ENCODE results near the gene FHIT. TPM values are rescaled to one million over a fixed set of nuclear protein-coding genes. Genes with fewer than 3 reads are reported as not detected.

FHIT gene
- total and polyA plus RNA-seq, 4 donors, result 2.1 to 14.7 (median 6.6) TPM

DNA sequence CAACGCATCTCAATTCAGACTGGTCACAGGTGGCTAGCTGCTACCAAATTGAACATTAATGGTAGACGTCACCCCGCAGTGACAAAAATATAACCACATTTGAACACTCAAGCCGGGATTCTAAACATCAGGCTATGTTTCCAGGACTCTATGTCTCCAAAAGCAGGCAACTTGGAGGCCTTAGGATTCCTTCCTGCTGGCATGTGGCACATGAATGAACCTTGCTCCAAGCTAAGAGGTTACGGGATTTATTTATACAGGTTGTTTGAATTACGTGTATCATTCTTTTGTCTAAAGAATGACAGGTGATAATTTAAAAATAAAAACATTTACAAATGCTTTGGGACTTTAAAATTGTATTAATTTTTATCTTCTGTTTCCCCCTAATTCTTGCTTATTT lies 1337.0 kb downstream of the FHIT start:
- Histone ChIP-seq H3K4me1 (ENCODE audit: control insufficient read depth in 4 of 4, insufficient read depth in 4 of 4, low read length in 3 of 4) (no peaks in the 10 kb centered on the region), H3K9ac (ENCODE audit: low read depth in 1 of 2, low read length in 2 of 2) (no peak overlapping the region), H3K27ac (ENCODE audit: low read depth in 1 of 2, low read length in 2 of 2) (no peak overlapping the region), H3K4me3 (ENCODE audit: low read depth in 1 of 3, low read length in 3 of 3) (no peak overlapping the region), H3K36me3 (ENCODE audit: control insufficient read depth in 4 of 4, insufficient read depth in 3 of 4, low read depth in 1 of 4, low read length in 3 of 4) (no peaks in the 10 kb centered on the region), H3K27me3 (ENCODE audit: control insufficient read depth in 4 of 4, insufficient read depth in 4 of 4, low read length in 3 of 4) (no peaks in the 10 kb centered on the region), H3K9me3 (ENCODE audit: control insufficient read depth in 4 of 4, low read length in 3 of 4) (no peaks in the 10 kb centered on the region)
- WGBS, result 94% methylated on average over 6 of the region's 6 CpGs
- TF ChIP-seq NR2F2 (IDR thresholded peaks at IDR 0.05), result no peak
- DNase-seq (ENCODE audit: low spot score), result no peak

DNA sequence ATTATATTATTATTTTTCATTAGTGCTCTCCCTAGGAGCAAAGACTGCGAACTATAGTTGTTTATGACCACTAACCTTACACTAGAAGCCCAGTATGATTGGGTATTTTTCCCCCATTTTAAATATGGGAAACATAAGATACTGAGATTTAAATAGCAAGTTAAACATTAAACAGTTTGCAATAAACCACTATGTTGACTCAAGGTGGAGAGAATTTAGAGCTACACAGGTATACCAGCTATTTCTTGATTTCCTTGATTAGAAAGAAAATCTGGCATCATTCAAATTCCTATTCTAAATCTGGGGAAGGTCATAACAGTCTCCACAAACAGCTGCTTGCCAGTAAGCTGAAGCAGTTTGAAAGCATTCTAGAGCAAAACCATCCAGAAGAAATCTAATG lies 1337.6 kb downstream of the FHIT start:
- WGBS, result 100% methylated on average over 1 of the region's 1 CpG
- TF ChIP-seq TAF1 (conservative IDR thresholded peaks at IDR 0.05) (no peak), RXRA (IDR thresholded peaks at IDR 0.05) (no peak), YY1 (IDR thresholded peaks at IDR 0.05) (no peak), EGR1 (IDR thresholded peaks at IDR 0.05; ENCODE audit: low read depth in 2 of 2) (no peak)
- TF ChIP-seq, protein P1, sequence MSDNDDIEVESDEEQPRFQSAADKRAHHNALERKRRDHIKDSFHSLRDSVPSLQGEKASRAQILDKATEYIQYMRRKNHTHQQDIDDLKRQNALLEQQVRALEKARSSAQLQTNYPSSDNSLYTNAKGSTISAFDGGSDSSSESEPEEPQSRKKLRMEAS (IDR thresholded peaks at IDR 0.05), result no peak
- Histone ChIP-seq H3K27ac (ENCODE audit: low read depth in 1 of 2, low read length in 2 of 2) (no peak overlapping the region), H3K4me3 (ENCODE audit: low read depth in 1 of 3, low read length in 3 of 3) (no peak overlapping the region), H3K9ac (ENCODE audit: low read depth in 1 of 2, low read length in 2 of 2) (no peak overlapping the region), H3K36me3 (ENCODE audit: control insufficient read depth in 4 of 4, insufficient read depth in 3 of 4, low read depth in 1 of 4, low read length in 3 of 4) (no peaks in the 10 kb centered on the region), H3K9me3 (ENCODE audit: control insufficient read depth in 4 of 4, low read length in 3 of 4) (no peaks in the 10 kb centered on the region), H3K4me1 (ENCODE audit: control insufficient read depth in 4 of 4, insufficient read depth in 4 of 4, low read length in 3 of 4) (no peaks in the 10 kb centered on the region), H3K27me3 (ENCODE audit: control insufficient read depth in 4 of 4, insufficient read depth in 4 of 4, low read length in 3 of 4) (no peaks in the 10 kb centered on the region)
- no peak for DNase-seq (ENCODE audit: low spot score)

DNA sequence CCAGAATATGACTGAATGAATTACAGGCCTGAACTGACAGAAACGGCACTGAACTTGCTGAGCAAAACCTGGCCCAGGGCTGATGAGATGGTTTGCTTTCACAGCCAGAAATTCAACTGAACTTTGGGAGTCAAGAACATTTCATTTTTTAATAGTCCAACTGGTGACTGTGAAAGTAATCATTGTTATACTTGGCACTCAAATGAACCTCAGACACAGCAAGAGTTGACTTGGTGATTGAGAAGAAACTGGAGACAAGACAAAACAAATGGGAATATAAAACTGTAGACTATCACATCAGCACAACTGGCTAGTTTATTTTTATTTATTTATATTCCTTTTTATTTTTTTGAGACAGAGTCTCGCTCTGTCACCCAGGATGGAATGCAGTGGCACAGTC lies 1342.6 kb downstream of the FHIT start:
- Histone ChIP-seq H3K27me3 (ENCODE audit: control insufficient read depth in 4 of 4, insufficient read depth in 4 of 4, low read length in 3 of 4) (no peaks in the 10 kb centered on the region), H3K9me3 (ENCODE audit: control insufficient read depth in 4 of 4, low read length in 3 of 4) (peaks cover 0 to 8% (median 3%) of the 10 kb centered on the region in 4 donors), H3K36me3 (ENCODE audit: control insufficient read depth in 4 of 4, insufficient read depth in 3 of 4, low read depth in 1 of 4, low read length in 3 of 4) (no peaks in the 10 kb centered on the region), H3K4me1 (ENCODE audit: control insufficient read depth in 4 of 4, insufficient read depth in 4 of 4, low read length in 3 of 4) (no peaks in the 10 kb centered on the region), H3K4me3 (ENCODE audit: low read depth in 1 of 3, low read length in 3 of 3) (no peak overlapping the region), H3K9ac (ENCODE audit: low read depth in 1 of 2, low read length in 2 of 2) (no peak overlapping the region), H3K27ac (ENCODE audit: low read depth in 1 of 2, low read length in 2 of 2) (no peak overlapping the region)
- 94% methylated on average over 2 of the region's 2 CpGs for WGBS
- TF ChIP-seq HNF4A (conservative IDR thresholded peaks at IDR 0.05), result no peak
- DNase-seq (ENCODE audit: low spot score), result no peak

DNA sequence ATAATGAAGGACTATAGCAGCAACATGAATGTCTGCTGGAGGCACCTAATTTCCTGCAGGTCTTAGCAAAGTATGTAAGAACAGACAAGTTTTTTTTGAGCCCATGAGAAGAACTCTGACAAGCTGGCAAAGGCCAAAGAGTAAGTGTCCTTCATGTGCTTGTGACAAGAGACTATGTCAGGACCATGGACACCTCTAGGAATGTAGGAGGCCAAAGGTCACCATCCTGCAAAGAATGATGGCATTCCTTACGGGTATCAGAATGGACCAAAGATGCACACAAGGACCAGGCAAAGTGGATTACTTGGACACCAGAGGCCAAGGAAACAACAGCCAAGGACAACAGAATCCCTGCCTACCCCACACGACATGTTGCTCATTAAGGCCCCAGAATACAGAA lies 1343.0 kb downstream of the FHIT start:
- Histone ChIP-seq H3K9ac (ENCODE audit: low read depth in 1 of 2, low read length in 2 of 2) (no peak overlapping the region), H3K36me3 (ENCODE audit: control insufficient read depth in 4 of 4, insufficient read depth in 3 of 4, low read depth in 1 of 4, low read length in 3 of 4) (no peaks in the 10 kb centered on the region), H3K9me3 (ENCODE audit: control insufficient read depth in 4 of 4, low read length in 3 of 4) (peaks cover 0 to 8% (median 3%) of the 10 kb centered on the region in 4 donors), H3K27ac (ENCODE audit: low read depth in 1 of 2, low read length in 2 of 2) (no peak overlapping the region), H3K4me3 (ENCODE audit: low read depth in 1 of 3, low read length in 3 of 3) (no peak overlapping the region), H3K4me1 (ENCODE audit: control insufficient read depth in 4 of 4, insufficient read depth in 4 of 4, low read length in 3 of 4) (no peaks in the 10 kb centered on the region), H3K27me3 (ENCODE audit: control insufficient read depth in 4 of 4, insufficient read depth in 4 of 4, low read length in 3 of 4) (no peaks in the 10 kb centered on the region)
- no peak for DNase-seq (ENCODE audit: low spot score)
- no peak for TF ChIP-seq JUND (IDR thresholded peaks at IDR 0.05)
- TF ChIP-seq, protein P2, sequence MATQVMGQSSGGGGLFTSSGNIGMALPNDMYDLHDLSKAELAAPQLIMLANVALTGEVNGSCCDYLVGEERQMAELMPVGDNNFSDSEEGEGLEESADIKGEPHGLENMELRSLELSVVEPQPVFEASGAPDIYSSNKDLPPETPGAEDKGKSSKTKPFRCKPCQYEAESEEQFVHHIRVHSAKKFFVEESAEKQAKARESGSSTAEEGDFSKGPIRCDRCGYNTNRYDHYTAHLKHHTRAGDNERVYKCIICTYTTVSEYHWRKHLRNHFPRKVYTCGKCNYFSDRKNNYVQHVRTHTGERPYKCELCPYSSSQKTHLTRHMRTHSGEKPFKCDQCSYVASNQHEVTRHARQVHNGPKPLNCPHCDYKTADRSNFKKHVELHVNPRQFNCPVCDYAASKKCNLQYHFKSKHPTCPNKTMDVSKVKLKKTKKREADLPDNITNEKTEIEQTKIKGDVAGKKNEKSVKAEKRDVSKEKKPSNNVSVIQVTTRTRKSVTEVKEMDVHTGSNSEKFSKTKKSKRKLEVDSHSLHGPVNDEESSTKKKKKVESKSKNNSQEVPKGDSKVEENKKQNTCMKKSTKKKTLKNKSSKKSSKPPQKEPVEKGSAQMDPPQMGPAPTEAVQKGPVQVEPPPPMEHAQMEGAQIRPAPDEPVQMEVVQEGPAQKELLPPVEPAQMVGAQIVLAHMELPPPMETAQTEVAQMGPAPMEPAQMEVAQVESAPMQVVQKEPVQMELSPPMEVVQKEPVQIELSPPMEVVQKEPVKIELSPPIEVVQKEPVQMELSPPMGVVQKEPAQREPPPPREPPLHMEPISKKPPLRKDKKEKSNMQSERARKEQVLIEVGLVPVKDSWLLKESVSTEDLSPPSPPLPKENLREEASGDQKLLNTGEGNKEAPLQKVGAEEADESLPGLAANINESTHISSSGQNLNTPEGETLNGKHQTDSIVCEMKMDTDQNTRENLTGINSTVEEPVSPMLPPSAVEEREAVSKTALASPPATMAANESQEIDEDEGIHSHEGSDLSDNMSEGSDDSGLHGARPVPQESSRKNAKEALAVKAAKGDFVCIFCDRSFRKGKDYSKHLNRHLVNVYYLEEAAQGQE (IDR thresholded peaks at IDR 0.05), result peak; percentile 94
- 92% methylated on average over 2 of the region's 2 CpGs for WGBS

Measured in liver (tissue), 9 donors.